OCI-LY3 (cell line): ENCODE measurements around the gene CRNKL1.

Source experiments
- H2AFZ ChIP-seq: fragments of 200-600, 300-600 bp; shearing (Covaris generic); 2 replicates; pipeline ENCODE4 v1.6.0; 2014; ENCODE audit warnings: antibody characterized with exemption, low read depth, low read length
- H3K27ac ChIP-seq: fragments of 200-600, 300-600 bp; sonication (generic); 2 replicates; pipeline ENCODE4 v1.5.1; 2014; ENCODE audit warnings: mild to moderate bottlenecking, low read length, moderate library complexity, mixed read lengths
- H3K27me3 ChIP-seq: fragments of 200-600, 300-600 bp; sonication (generic); 2 replicates; pipeline ENCODE4 v1.6.1; 2014; ENCODE audit warnings: low read depth, low read length, mixed read lengths
- H3K36me3 ChIP-seq: fragments of 200-600, 300-600 bp; sonication (generic); replicated peaks from 2 replicates; pipeline ENCODE3; 2014; ENCODE audit warnings: low read depth, low read length, mixed read lengths
- H3K4me1 ChIP-seq: fragments of 300-600, 200-600 bp; sonication (generic); 2 replicates; pipeline ENCODE4 v1.6.1; 2014; ENCODE audit warnings: low read length, mixed read lengths
- H3K4me2 ChIP-seq: fragments of 200-600, 300-600 bp; sonication (generic); 2 replicates; pipeline ENCODE4 v1.6.1; 2014; ENCODE audit warnings: low read length, mixed read lengths
- H3K4me3 ChIP-seq: fragments of 300-600, 200-600 bp; sonication (generic); 2 replicates; pipeline ENCODE4 v1.5.1; 2014; ENCODE audit warnings: antibody characterized with exemption, mild to moderate bottlenecking, low read length, moderate library complexity
- H3K79me2 ChIP-seq: fragments of 300-600, 200-600 bp; shearing (Covaris generic); 2 replicates; pipeline ENCODE4 v1.6.1; 2014; ENCODE audit warnings: mild to moderate bottlenecking, low read length, mixed read lengths
- H3K9ac ChIP-seq: fragments of 300-600, 200-600 bp; shearing (Covaris generic); 2 replicates; pipeline ENCODE4 v1.6.0; 2014; ENCODE audit warnings: mild to moderate bottlenecking, low read length, moderate library complexity
- H3K9me3 ChIP-seq: fragments of 200-600, 300-600 bp; shearing (Covaris generic); 2 replicates; pipeline ENCODE4 v1.6.1; 2014; ENCODE audit warnings: low read length, mixed read lengths; ENCODE audit not compliant: insufficient read depth
- H4K20me1 ChIP-seq: fragments of 200-600, 300-600 bp; sonication (generic); 2 replicates; pipeline ENCODE4 v1.6.1; 2016; ENCODE audit warnings: low read length, mixed read lengths; ENCODE audit not compliant: insufficient read depth
- EZH2phosphoT487 ChIP-seq: fragments of 200-600 bp; shearing (Covaris generic); IDR thresholded peaks from 2 replicates; pipeline ENCODE4 v1.6.1; 2018; ENCODE audit warnings: antibody characterized with exemption, mixed run types, low read depth
- TF ChIP-seq, protein P1 (sequence below): fragments of 200-600, 300-600 bp; sonication (generic); IDR thresholded peaks from 2 replicates; pipeline ENCODE4 v1.5.1; 2014; ENCODE audit warnings: antibody characterized with exemption, low read length, low read depth

The CRNKL1 gene

GRCh38 chr20:20073801-20074371 lies 21.6 kb upstream of the CRNKL1 start:
- Histone ChIP-seq H3K27ac (no peak overlapping the region), H3K4me1 (no peaks in the 10 kb centered on the region), H3K4me2 (no peak overlapping the region), H3K9ac (no peak overlapping the region), H3K9me3 (no peaks in the 10 kb centered on the region), H3K36me3 (no peaks in the 10 kb centered on the region), H4K20me1 (no peaks in the 10 kb centered on the region), H3K4me3 (no peak overlapping the region), H3K27me3 (peaks cover 47% of the 10 kb centered on the region), H3K79me2 (no peaks in the 10 kb centered on the region), H2AFZ (no peak overlapping the region)
- no peak for TF ChIP-seq EZH2phosphoT487
- TF ChIP-seq, protein P1, sequence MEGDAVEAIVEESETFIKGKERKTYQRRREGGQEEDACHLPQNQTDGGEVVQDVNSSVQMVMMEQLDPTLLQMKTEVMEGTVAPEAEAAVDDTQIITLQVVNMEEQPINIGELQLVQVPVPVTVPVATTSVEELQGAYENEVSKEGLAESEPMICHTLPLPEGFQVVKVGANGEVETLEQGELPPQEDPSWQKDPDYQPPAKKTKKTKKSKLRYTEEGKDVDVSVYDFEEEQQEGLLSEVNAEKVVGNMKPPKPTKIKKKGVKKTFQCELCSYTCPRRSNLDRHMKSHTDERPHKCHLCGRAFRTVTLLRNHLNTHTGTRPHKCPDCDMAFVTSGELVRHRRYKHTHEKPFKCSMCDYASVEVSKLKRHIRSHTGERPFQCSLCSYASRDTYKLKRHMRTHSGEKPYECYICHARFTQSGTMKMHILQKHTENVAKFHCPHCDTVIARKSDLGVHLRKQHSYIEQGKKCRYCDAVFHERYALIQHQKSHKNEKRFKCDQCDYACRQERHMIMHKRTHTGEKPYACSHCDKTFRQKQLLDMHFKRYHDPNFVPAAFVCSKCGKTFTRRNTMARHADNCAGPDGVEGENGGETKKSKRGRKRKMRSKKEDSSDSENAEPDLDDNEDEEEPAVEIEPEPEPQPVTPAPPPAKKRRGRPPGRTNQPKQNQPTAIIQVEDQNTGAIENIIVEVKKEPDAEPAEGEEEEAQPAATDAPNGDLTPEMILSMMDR = no peak

- H3K36me3 ChIP-seq = no peaks in the 10 kb centered on the region
- TF ChIP-seq, protein P1 = no peak
- TF ChIP-seq EZH2phosphoT487 = no peak
- H2AFZ ChIP-seq = no peak overlapping the region
- peaks cover 29% of the 10 kb centered on the region for H3K27me3 ChIP-seq
- H3K4me1 ChIP-seq = no peaks in the 10 kb centered on the region
- no peak overlapping the region for H3K27ac ChIP-seq
- no peak overlapping the region for H3K4me3 ChIP-seq
- no peak overlapping the region for H3K9ac ChIP-seq
- H4K20me1 ChIP-seq = no peaks in the 10 kb centered on the region
- no peak overlapping the region for H3K4me2 ChIP-seq
- no peaks in the 10 kb centered on the region for H3K9me3 ChIP-seq
- no peaks in the 10 kb centered on the region for H3K79me2 ChIP-seq
Observed at GRCh38 chr20:20070871-20071726, 18.8 kb upstream of the CRNKL1 start.

DNA sequence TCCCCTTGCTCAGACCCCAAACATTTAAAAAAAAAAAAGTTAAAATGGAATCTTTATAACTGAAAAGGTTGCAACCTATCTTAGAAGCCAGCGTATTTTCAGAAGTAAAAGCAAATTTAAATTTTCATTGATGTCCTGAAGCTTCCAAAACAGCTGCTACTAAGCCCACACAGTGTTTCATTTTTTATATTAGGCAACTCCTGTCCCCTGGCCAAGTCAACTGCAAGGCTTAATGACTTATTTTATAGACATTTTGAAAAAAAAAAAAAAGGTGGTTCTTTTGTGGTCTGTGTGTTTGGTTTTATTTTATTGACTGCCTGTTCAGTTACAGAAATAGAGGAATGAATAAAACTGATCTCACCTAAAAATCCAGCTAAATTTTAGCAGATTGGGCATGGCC lies 13.1 kb upstream of the CRNKL1 start:
- Histone ChIP-seq H3K4me1 (no peaks in the 10 kb centered on the region), H3K4me2 (no peak overlapping the region), H3K79me2 (no peaks in the 10 kb centered on the region), H3K9me3 (no peaks in the 10 kb centered on the region), H2AFZ (no peak overlapping the region), H3K36me3 (no peaks in the 10 kb centered on the region), H3K4me3 (no peak overlapping the region), H3K27me3 (peaks cover 22% of the 10 kb centered on the region), H3K27ac (no peak overlapping the region), H3K9ac (no peak overlapping the region), H4K20me1 (no peaks in the 10 kb centered on the region)
- no peak for TF ChIP-seq EZH2phosphoT487
- TF ChIP-seq, protein P1 = no peak

GRCh38 chr20:20063941-20064702 lies 11.9 kb upstream of the CRNKL1 start:
- Histone ChIP-seq H4K20me1 (no peaks in the 10 kb centered on the region), H3K27ac (no peak overlapping the region), H3K4me1 (no peaks in the 10 kb centered on the region), H3K9me3 (no peaks in the 10 kb centered on the region), H2AFZ (no peak overlapping the region), H3K36me3 (no peaks in the 10 kb centered on the region), H3K9ac (no peak overlapping the region), H3K79me2 (no peaks in the 10 kb centered on the region), H3K4me3 (no peak overlapping the region), H3K27me3 (peaks cover 22% of the 10 kb centered on the region), H3K4me2 (no peak overlapping the region)
- TF ChIP-seq EZH2phosphoT487 = no peak
- TF ChIP-seq, protein P1 = no peak
